ENCODE results near the gene HRH3.

Gene HRH3

GRCh38 chr20:62244644-62245108 is 24.6 kb upstream of the HRH3 start:
- no peak for DNase-seq (ENCODE audit: low read depth in 2 of 2, low spot score in 1 of 2)

DNA sequence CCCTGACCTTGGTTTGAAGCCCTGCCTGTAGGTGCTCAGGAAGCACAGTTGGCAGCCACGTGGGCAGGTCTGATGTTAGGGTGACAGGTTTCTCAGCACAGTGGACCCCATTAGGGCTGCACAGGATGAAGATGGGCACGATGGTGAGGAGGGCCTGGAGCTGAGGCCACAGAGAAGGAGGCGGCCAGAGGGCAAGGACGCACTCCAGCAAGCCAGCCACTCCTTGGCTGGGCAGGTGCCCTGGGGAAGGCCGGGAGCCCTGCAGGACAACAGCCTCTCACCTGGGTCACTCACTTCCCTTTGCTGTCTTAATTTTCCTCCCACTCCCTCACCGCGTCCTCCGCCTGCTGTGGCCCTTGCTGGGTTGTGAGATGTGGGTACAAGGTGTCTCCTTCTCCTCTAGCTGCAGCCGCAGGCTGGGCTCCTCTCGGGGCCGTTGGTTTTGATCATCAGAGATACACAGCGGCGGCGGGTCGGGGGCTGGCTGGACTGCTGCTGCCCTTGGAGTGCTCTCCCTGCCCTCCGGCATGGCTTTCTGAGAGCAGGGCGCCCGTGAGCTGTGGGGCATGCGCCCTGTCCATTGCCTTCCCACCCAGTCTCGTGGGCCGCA is 23.9 kb upstream of the HRH3 start:
- DNase-seq (ENCODE audit: low read depth in 2 of 2, low spot score in 1 of 2): no peak

DNA sequence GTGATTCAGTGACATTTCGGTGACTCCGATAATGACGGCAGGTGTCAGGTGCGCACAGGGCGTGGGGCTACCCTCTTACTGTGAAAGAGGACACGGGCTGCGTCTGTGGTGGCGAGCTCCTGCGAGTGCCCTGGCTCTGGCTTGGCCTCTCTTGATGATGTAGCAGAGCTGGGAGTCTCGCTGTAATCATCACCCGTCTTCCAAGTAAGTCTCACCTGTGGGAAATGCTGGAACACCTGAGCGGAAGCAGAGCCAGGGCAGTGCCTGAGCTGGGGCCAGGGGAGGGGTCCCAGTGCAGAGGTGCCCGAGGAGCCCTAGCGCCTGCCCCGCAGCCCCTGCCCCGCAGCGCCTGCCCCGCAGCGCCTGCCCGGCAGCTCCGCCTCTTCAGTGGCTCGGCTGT is 23.0 kb upstream of the HRH3 start:
- DNase-seq (ENCODE audit: low read depth in 2 of 2, low spot score in 1 of 2): no peak

- no peak for DNase-seq (ENCODE audit: low read depth in 2 of 2, low spot score in 1 of 2)
These were observed 22.1 kb upstream of the HRH3 start for GRCh38 chr20:62242176-62242575.

DNA sequence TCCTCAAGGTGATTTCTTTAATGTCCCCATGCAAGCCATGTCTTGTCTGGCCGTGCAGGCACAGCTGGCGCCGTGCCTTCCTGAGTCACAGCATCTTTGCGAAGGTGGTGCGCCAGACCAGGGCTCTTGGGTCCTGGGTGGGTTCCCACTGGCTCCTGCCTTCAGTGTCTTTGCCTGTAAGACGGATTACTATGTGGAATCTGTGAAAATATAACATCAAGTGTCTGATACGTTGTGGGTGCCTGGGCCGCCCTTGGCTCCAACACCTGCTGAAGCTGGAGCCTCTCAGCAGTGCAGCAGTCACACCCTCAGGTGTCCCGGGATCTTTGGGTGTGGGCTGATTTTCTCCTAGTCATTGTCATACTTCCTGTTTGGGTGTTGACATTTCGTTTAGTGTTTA is 21.4 kb upstream of the HRH3 start:
- DNase-seq (ENCODE audit: low read depth in 2 of 2, low spot score in 1 of 2): no peak

DNA sequence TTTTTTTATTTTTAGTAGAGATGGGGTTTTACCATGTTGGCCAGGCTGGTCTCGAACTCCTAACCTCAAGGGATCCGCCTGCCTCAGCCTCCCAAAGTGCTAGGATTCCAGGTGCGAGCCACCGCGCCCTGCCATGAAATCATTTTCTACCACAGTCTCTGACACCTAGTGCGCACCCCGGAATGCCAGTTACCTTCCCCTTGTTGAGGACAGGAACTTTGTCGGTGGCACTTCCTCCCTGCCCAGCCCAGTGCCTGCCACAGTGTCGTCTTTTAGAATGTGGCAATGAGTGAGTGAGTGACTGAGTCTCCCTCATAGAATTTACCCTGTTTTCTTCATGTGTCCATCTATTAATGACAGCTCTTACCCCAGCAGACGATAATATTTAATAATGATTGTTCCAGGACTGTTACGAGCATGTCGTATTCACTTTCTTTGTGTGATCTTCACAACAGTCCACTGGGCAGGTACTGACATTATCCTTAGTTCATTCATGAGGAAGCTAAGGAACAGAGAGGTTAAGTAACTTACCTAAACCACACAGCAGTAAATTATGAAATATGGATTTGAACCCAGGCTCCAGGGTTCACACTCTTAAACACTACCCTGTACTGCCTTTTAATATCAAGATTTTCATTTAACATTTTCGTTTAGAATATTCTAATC is 20.1 kb upstream of the HRH3 start:
- DNase-seq (ENCODE audit: low read depth in 2 of 2, low spot score in 1 of 2): no peak

DNA sequence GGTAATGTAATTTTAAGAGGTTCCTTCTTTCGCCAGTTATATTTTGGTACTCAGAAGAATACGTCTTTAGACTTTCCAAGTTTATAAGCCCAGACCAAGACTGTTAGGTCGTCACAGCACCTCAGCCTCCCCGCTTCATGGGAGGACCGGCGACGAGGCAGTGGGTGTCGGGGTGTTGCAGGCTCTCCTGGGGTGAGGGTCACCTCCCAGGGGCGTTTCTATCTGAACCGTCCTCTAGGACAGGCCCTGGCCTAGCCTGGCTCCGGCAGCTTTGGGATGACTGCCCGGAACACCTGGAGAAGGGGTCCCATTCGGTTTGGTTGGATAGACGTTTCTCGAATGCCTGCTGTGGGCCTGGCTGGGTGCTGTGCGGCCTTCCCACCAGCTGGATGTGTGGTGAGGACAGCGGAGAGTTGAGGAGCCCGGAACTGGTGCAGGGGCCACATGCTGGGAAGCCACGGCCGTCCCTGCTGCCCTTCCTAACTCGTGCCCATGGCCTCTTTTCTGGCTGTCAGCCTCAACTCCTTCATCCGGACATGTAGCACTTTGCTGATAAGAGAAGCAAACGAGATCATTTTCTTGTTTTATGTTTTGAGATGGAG is 19.3 kb upstream of the HRH3 start:
- DNase-seq (ENCODE audit: low read depth in 2 of 2, low spot score in 1 of 2): no peak

DNA sequence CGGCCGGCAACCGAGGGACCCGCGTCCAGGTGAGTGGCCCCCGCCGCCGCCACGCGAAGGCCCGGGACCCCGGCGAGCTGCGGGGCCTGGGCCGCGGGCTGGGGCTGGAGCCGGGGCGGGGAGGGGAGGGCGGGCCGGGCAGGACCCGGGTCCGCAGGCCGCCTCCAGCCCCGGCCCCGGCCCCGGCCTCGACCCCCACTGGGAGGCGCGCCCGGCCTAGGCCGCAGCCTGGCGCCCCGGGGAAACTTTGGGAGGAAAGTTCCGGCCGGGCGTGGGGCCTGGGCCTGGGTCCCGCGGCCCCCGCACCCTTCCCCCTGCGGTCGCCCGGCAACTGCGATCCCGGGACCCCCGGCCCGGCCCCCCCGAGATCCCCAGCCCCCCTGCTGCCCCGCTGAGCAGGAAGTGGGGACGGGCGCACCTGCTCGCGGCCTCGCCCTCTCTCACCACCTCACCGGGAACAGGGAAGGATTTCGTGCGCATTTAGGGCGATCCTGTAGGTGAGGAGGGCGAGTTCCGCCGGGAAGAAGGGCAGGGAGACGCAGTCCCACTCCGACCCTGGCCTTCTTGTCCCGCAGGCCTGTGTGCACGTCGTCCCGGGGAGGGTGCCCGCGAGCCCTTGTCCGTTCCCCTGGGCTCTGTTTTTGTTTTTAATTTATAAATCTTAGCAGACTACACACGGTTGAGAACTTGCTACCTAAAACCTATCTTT is 18.6 kb upstream of the HRH3 start:
- no peak for DNase-seq (ENCODE audit: low read depth in 2 of 2, low spot score in 1 of 2)

- peak; percentile 99 to 100 for DNase-seq (ENCODE audit: low read depth in 2 of 2, low spot score in 1 of 2)
These were observed 17.9 kb upstream of the HRH3 start, which contains the start of gene OSBPL2 for GRCh38 chr20:62237801-62238568. TSS of gene OSBPL2 (plus strand) at chr20:62238521. CDS start at chr20:62256185, 17,664 bp downstream.

DNA sequence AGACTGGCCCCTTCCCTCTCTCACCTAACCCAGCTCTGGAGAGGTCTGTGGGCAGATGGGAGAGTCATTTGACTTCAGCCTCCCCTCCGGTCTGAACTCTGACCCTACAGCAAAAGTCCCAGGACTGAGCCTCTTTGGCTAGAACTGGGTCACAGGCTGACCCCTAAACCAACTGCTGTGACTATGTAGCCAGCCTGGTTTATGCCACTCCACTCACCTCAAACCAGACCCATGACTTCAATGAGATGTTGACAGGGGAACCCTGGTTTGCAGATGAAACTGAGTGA is 17.4 kb upstream of the HRH3 start:
- DNase-seq (ENCODE audit: low read depth in 2 of 2, low spot score in 1 of 2): no peak

GRCh38 chr20:62236766-62237513 is 16.9 kb upstream of the HRH3 start:
- DNase-seq (ENCODE audit: low read depth in 2 of 2, low spot score in 1 of 2): no peak

GRCh38 chr20:62236200-62236599 is 16.1 kb upstream of the HRH3 start:
- no peak for DNase-seq (ENCODE audit: low read depth in 2 of 2, low spot score in 1 of 2)

DNA sequence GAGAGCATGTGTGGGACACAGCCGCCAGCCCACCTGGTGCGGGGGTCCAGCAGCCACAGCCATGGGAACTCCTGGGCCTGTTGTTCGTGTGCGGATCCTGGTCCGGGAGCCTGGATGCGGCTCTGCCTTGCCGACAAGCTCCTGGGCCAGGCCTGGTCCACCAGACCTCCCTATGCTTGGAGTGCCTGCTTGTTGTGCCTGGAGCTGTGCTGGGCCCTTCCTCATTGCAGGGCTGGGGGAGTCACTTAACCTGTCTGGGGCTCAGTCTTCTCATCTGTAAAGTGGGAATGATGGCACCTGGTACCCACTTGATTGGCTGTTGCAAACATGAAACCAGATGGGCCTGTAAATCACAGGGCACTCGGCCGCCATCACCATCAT is 15.7 kb upstream of the HRH3 start:
- DNase-seq (ENCODE audit: low read depth in 2 of 2, low spot score in 1 of 2): no peak

DNA sequence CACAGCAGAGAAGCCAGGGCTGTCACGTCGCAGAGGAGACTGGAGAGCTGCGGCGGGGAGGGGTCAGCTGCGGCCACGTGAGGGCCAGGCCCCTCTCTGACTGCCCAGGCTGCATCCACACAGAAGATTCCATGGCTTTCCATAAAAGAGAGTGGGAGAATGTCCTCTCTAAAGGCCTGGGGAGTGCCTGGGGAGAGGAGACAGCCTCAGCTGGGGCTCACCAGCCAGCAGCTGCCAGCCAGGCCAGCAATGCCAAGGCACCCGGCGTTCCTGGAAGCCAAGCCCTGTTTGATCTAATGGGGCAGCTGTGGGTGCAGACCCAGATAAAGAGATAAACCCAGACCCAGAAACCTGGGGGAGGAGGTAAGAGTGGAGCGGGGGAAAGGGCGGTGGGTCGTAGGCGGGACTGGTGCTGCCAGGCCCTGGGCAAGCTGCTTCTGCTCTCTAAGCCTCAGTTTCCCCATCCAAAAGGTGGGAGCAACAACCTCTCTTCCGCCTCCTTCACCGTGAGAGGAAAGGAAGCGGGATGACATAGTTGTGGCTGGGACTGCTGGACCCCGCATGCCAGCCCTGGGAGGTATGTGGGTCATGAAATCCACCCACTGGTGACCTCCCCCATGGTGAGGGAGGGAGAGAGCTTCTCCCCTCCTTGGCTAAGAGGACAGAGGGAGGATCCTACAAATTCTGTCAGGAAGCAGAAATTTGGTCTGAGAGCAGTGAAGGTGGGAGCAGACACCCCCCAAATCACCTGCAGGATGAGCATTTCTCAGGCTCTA is 15.1 kb upstream of the HRH3 start:
- no peak for DNase-seq (ENCODE audit: low read depth in 2 of 2, low spot score in 1 of 2)

GRCh38 chr20:62234339-62234738 is 14.3 kb upstream of the HRH3 start:
- DNase-seq (ENCODE audit: low read depth in 2 of 2, low spot score in 1 of 2): no peak

- no peak for DNase-seq (ENCODE audit: low read depth in 2 of 2, low spot score in 1 of 2)
These were observed 13.6 kb upstream of the HRH3 start for GRCh38 chr20:62233684-62234083.

DNA sequence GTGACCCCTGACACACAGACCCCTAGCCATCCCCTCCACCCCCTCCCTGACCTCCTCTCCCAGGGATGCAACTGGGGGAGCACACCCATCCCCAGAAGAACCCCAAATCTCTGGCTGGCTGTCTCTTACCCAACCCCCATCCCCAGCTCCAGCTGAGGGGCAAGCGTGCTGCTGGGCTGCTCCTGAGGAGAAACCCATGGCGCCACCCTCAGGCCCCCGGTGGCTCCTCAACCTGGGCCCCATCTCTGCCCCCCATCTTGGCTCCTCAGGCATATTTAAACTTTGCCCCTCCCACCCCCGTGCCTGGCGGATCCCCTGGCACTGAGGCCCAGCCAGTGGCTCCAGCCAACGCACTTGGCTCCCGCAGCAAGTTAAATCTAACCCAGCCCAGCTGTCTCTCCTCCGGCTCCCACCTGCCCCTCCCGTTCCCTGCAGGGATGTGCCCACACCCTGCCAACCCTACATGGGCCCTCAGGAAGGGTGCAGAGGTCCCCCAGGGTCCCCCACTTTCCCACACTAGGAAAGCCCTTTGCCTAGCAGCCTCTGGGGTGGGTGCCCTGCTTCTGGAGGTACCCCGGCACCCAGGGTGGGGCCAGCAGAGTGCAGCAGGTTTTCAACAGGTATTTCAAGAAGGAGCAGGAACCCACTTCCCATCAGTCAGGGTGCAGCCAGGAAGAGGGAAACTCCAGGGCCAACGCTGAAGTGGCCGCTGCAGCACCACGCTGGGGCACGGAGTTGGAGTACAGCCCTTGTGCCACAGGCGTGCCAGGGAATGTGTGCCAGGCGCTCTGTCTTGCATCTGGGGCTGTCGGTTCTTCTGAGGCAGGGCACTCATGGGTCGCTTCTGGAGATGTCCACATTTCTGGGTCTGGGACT is 12.9 kb upstream of the HRH3 start:
- no peak for DNase-seq (ENCODE audit: low read depth in 2 of 2, low spot score in 1 of 2)

DNA sequence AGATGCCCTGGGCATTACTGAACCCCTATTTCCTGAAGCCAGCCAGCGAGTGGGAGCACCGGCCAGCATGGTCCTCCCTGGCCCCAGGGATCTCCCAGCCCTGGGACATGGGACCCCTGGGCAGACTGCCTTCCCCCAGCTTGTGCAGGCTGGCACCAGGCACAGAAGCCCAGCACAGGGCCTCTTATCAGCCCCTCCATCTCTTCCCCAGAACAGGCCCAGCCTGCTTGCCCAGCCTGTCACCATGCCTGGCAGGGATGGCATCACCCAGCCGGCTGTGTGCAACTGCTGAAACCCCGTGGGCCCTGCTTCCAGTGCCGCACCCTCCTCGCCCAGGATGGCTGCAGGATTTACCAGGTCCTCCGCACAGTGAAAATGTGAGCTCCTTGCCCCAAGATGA is 12.1 kb upstream of the HRH3 start:
- no peak for DNase-seq (ENCODE audit: low read depth in 2 of 2, low spot score in 1 of 2)

DNA sequence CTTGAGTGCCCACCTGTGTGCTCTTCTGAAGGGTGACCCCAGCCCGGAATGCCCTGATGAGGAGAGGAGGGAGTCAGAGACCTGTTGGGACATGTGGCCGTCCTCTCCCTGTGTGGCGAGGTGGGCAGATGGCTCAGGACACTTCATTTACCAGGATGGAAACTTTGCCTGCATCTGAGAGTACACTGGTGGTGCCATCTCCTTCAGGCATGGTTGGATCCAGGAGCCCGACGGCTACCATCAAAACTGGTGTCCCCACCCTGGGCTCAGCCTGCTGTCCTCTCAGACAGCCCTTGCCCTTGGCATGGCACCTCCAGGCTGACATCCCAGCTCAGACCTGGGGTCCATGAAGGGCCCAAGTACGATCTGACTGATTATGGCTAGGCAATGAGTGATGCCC is 11.2 kb upstream of the HRH3 start:
- no peak for DNase-seq (ENCODE audit: low read depth in 2 of 2, low spot score in 1 of 2)
